H9 (cell line): ENCODE data around the gene CACNA2D4. TPM values are rescaled to one million over a fixed set of nuclear protein-coding genes. Genes with fewer than 3 reads are reported as not detected.

ENCODE experiments used
- DNase-seq: peaks from one replicate; pipeline ENCODE4 v3.0.0-alpha.2; 2017
- H2AFZ ChIP-seq: one replicate; pipeline ENCODE4 v1.6.1; 2013; ENCODE audit warnings: mild to moderate bottlenecking, low read length, control low read depth, moderate library complexity
- H2AK5ac ChIP-seq: 2 replicates; pipeline ENCODE4 v1.6.1; 2013; ENCODE audit warnings: low read length, control low read depth, mixed read lengths; ENCODE audit not compliant: insufficient read length
- H2BK120ac ChIP-seq: one replicate; pipeline ENCODE4 v1.6.1; 2013; ENCODE audit warnings: low read depth, mild to moderate bottlenecking, low read length, control low read depth, inconsistent platforms; ENCODE audit not compliant: poor library complexity, severe bottlenecking
- H2BK12ac ChIP-seq: 2 replicates; pipeline ENCODE4 v1.6.1; 2013; ENCODE audit warnings: low read length, control low read depth, mixed read lengths, low read depth; ENCODE audit not compliant: insufficient read length
- H2BK15ac ChIP-seq: 2 replicates; pipeline ENCODE4 v1.6.1; 2013; ENCODE audit warnings: low read depth, low read length, control low read depth
- H2BK20ac ChIP-seq: one replicate; pipeline ENCODE4 v1.6.1; 2013; ENCODE audit warnings: low read depth, mild to moderate bottlenecking, low read length, control low read depth, inconsistent platforms; ENCODE audit not compliant: poor library complexity, severe bottlenecking
- H2BK5ac ChIP-seq: 2 replicates; pipeline ENCODE4 v1.6.1; 2013; ENCODE audit warnings: low read length, control low read depth, mixed read lengths; ENCODE audit not compliant: insufficient read length
- H3K14ac ChIP-seq: 2 replicates; pipeline ENCODE4 v1.6.1; 2013; ENCODE audit warnings: low read length, control low read depth; ENCODE audit not compliant: insufficient read depth
- H3K18ac ChIP-seq: 2 replicates; pipeline ENCODE4 v1.6.1; 2013; ENCODE audit warnings: low read depth, mild to moderate bottlenecking, mixed read lengths, low read length, control low read depth; ENCODE audit not compliant: insufficient read length
- H3K23ac ChIP-seq: 2 replicates; pipeline ENCODE4 v1.6.1; 2013; ENCODE audit warnings: low read length, control low read depth, mixed read lengths, low read depth; ENCODE audit not compliant: insufficient read length
- H3K23me2 ChIP-seq: 2 replicates; pipeline ENCODE4 v1.6.1; 2013; ENCODE audit warnings: low read depth, mild to moderate bottlenecking, mixed read lengths, low read length, control low read depth; ENCODE audit not compliant: insufficient read length, poor library complexity, severe bottlenecking
- H3K27ac ChIP-seq: 2 replicates; pipeline ENCODE4 v1.5.1; 2013; ENCODE audit warnings: low read length, control low read depth, mixed read lengths, low read depth; ENCODE audit not compliant: insufficient read length
- H3K27me3 ChIP-seq: 2 replicates; pipeline ENCODE4 v1.6.1; 2013; ENCODE audit warnings: low read length, control low read depth, inconsistent platforms; ENCODE audit not compliant: insufficient read depth
- H3K4ac ChIP-seq: 2 replicates; pipeline ENCODE4 v1.6.1; 2013; ENCODE audit warnings: low read depth, mild to moderate bottlenecking, control low read depth, inconsistent platforms, low read length, moderate library complexity
- H3K4me1 ChIP-seq: 2 replicates; pipeline ENCODE4 v1.6.1; 2013; ENCODE audit warnings: low read length, control low read depth, inconsistent platforms; ENCODE audit not compliant: insufficient read depth
- H3K4me2 ChIP-seq: 2 replicates; pipeline ENCODE4 v1.6.1; 2013; ENCODE audit warnings: low read length, control low read depth, mixed read lengths; ENCODE audit not compliant: insufficient read length, insufficient read depth
- H3K56ac ChIP-seq: 2 replicates; pipeline ENCODE4 v1.6.1; 2013; ENCODE audit warnings: low read depth, mild to moderate bottlenecking, mixed read lengths, low read length, control low read depth; ENCODE audit not compliant: insufficient read length
- H3K79me1 ChIP-seq: 2 replicates; pipeline ENCODE4 v1.6.1; 2013; ENCODE audit warnings: low read depth, mild to moderate bottlenecking, moderate library complexity, low read length, control low read depth, inconsistent platforms; ENCODE audit not compliant: insufficient read depth, poor library complexity, severe bottlenecking
- H3K79me2 ChIP-seq: 2 replicates; pipeline ENCODE4 v1.6.1; 2013; ENCODE audit warnings: low read length, control low read depth, inconsistent platforms; ENCODE audit not compliant: insufficient read depth
- H3K9ac ChIP-seq: 2 replicates; pipeline ENCODE4 v1.6.1; 2013; ENCODE audit warnings: low read length, control low read depth, mixed read lengths; ENCODE audit not compliant: insufficient read length; ENCODE audit errors: extremely low read depth
- H3K9me3 ChIP-seq: one replicate; pipeline ENCODE4 v1.6.1; 2013; ENCODE audit warnings: low read depth, low read length, inconsistent platforms; ENCODE audit not compliant: control insufficient read depth
- H3T11ph ChIP-seq: one replicate; pipeline ENCODE4 v1.6.1; 2013; ENCODE audit warnings: mild to moderate bottlenecking, low read length, control low read depth, inconsistent platforms
- H4K20me1 ChIP-seq: one replicate; pipeline ENCODE4 v1.6.1; 2013; ENCODE audit not compliant: control insufficient read depth, insufficient read length, insufficient read depth
- H4K5ac ChIP-seq: 2 replicates; pipeline ENCODE4 v1.6.1; 2013; ENCODE audit warnings: low read depth, mild to moderate bottlenecking, mixed read lengths, low read length, control low read depth; ENCODE audit not compliant: insufficient read length
- H4K8ac ChIP-seq: replicated peaks from 2 replicates; pipeline ENCODE4 v1.6.1; 2013; ENCODE audit warnings: low read length, control low read depth, mixed read lengths, low read depth; ENCODE audit not compliant: insufficient read length
- H4K91ac ChIP-seq: 2 replicates; pipeline ENCODE4 v1.6.1; 2013; ENCODE audit warnings: low read depth, mild to moderate bottlenecking, moderate library complexity, mixed read lengths, low read length, control low read depth; ENCODE audit not compliant: insufficient read length
- H3K27ac Mint-ChIP-seq, 3 experiments: 2 replicates in 2 of 3; 3 replicates in 1 of 3; pipeline ENCODE4 v1.8.0; 2020 to 2021; ENCODE audit warnings: mixed read lengths in 3 of 3, mild to moderate bottlenecking in 1 of 3, moderate library complexity in 1 of 3
- H3K27me3 Mint-ChIP-seq: 2 replicates; pipeline ENCODE4 v1.8.0; 2021; ENCODE audit warnings: low read depth, mild to moderate bottlenecking, moderate library complexity, mixed read lengths
- H3K36me3 Mint-ChIP-seq, 3 experiments: 2 replicates in 2 of 3; 3 replicates in 1 of 3; pipeline ENCODE4 v1.8.0; 2020 to 2021; ENCODE audit warnings: low read depth in 3 of 3, mixed read lengths in 3 of 3; ENCODE audit not compliant: insufficient read depth in 1 of 3
- H3K4me1 Mint-ChIP-seq, 2 experiments: 2 replicates each; pipeline ENCODE4 v1.8.0; 2020; ENCODE audit warnings: mixed read lengths in 2 of 2
- H3K4me3 Mint-ChIP-seq, 2 experiments: 2 replicates in 1 of 2; 3 replicates in 1 of 2; pipeline ENCODE4 v1.8.0; 2020 to 2021; ENCODE audit warnings: mild to moderate bottlenecking in 2 of 2, mixed read lengths in 2 of 2, moderate library complexity in 1 of 2
- H3K9me3 Mint-ChIP-seq, 2 experiments: 2 replicates in 1 of 2; 3 replicates in 1 of 2; pipeline ENCODE4 v1.8.0; 2020; ENCODE audit warnings: mild to moderate bottlenecking in 2 of 2, mixed read lengths in 2 of 2, moderate library complexity in 1 of 2
- WGBS: extraction: QIAGEN DNeasy Blood & Tissue Kit; methylation state at CpG from one replicate; pipeline ENCODE4 v1.1.7; 2013; ENCODE audit warnings: missing lambda C conversion rate, low lambda C conversion rate, mixed read lengths; ENCODE audit not compliant: insufficient read length; ENCODE audit errors: extremely low coverage; 5-methylcytosine and 5-hydroxymethylcytosine counted together
- total RNA-seq: library from RNA; stranded (reverse); gene quantifications from 2 replicates; pipeline ENCODE4 v1.2.1, GENCODE V29; 2021
- TF ChIP-seq, protein P1 (sequence below): fragments of 200-600 bp; sonication (generic); conservative IDR thresholded peaks from 3 replicates; pipeline ENCODE4 v1.8.0; 2021; ENCODE audit warnings: antibody characterized with exemption, mild to moderate bottlenecking

CACNA2D4 gene
- total RNA-seq, 1 experiment from 2014 or later: 0.79 TPM

DNA sequence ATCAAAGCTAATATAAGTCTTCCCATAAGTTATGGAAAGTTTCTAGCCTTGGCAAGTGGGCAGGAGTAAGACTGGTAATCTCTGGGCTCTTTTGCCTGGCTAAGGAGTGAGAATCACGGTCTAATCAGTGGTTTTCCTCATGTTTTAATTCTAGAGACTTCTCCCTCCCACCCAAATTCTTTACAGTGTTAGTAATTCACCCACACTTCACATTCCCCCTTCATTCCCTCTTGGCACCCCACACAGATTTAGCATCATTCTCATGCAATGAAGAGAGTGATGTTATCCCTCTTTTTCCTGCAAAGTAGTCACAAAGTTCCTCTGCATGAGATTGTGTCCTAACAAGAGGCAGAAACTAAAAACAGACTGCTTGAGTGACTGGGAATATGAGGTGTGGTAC is 28.6 kb upstream of the CACNA2D4 start:
- no peak overlapping the region for H3K27ac ChIP-seq

More for the DNA sequence above, 28.6 kb upstream of the CACNA2D4 start:
- Histone ChIP-seq H3K79me1 (no peaks in the 10 kb centered on the region), H3K23ac (no peak overlapping the region), H3K79me2 (no peaks in the 10 kb centered on the region), H2BK15ac (no peak overlapping the region), H3K4ac (no peak overlapping the region), H2BK20ac (no peak overlapping the region), H3K9ac (no peak overlapping the region), H3K56ac (no peak overlapping the region), H3K23me2 (no peaks in the 10 kb centered on the region), H3K27me3 (no peaks in the 10 kb centered on the region), H2BK5ac (no peak overlapping the region), H3K18ac (no peak overlapping the region), H3K14ac (no peak overlapping the region), H4K91ac (no peak overlapping the region), H3K4me1 (peaks cover 4% of the 10 kb centered on the region; the same call in 1 of the 2 replicates), H2BK120ac (no peak overlapping the region), H2BK12ac (no peak overlapping the region), H4K8ac (no peak overlapping the region), H4K20me1 (no peaks in the 10 kb centered on the region), H2AFZ (no peak overlapping the region), H3T11ph (no peak overlapping the region), H4K5ac (no peak overlapping the region), H3K4me2 (no peak overlapping the region), H2AK5ac (no peak overlapping the region), H3K9me3 (no peaks in the 10 kb centered on the region)
- H3K9me3 Mint-ChIP-seq: peaks cover 10 to 14% of the 10 kb centered on the region in 2 experiments
- peak overlapping the region; percentile 46 to 92 (median 64); a peak in 6 of 7 replicates for H3K27ac Mint-ChIP-seq
- WGBS: no CpG with 5 or more reads among the region's 1 CpG
- peaks cover 19 to 64% (median 56%) of the 10 kb centered on the region in 3 experiments for H3K36me3 Mint-ChIP-seq
- H3K27me3 Mint-ChIP-seq: no peaks in the 10 kb centered on the region
- H3K4me1 Mint-ChIP-seq: peaks cover 10 to 15% of the 10 kb centered on the region in 2 experiments
- DNase-seq: no peak
- TF ChIP-seq, protein P1, sequence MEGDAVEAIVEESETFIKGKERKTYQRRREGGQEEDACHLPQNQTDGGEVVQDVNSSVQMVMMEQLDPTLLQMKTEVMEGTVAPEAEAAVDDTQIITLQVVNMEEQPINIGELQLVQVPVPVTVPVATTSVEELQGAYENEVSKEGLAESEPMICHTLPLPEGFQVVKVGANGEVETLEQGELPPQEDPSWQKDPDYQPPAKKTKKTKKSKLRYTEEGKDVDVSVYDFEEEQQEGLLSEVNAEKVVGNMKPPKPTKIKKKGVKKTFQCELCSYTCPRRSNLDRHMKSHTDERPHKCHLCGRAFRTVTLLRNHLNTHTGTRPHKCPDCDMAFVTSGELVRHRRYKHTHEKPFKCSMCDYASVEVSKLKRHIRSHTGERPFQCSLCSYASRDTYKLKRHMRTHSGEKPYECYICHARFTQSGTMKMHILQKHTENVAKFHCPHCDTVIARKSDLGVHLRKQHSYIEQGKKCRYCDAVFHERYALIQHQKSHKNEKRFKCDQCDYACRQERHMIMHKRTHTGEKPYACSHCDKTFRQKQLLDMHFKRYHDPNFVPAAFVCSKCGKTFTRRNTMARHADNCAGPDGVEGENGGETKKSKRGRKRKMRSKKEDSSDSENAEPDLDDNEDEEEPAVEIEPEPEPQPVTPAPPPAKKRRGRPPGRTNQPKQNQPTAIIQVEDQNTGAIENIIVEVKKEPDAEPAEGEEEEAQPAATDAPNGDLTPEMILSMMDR: no peak
- H3K4me3 Mint-ChIP-seq: no peak overlapping the region; a peak in 1 of 5 replicates
